Neural cell (in vitro differentiated cells): ENCODE data around the gene PAX8. TPM values are rescaled to one million over a fixed set of nuclear protein-coding genes. Genes with fewer than 3 reads are reported as not detected.

Source experiments
- H2AFZ ChIP-seq: fragments of 200-600, 300-800 bp; sonication (generic), shearing (Covaris generic); 2 replicates; pipeline ENCODE4 v1.6.0; 2014; ENCODE audit warnings: low read depth, mild to moderate bottlenecking, antibody characterized with exemption, low read length, moderate library complexity
- H3F3A ChIP-seq: fragments of 200-600 bp; shearing (Covaris generic); 2 replicates; pipeline ENCODE4 v1.6.1; 2016; ENCODE audit warnings: mild to moderate bottlenecking, moderate library complexity, mixed read lengths, antibody characterized with exemption, low read length; ENCODE audit not compliant: insufficient read depth, poor library complexity, severe bottlenecking
- H3K27ac ChIP-seq: fragments of 200-600, 300-800 bp; sonication (generic), shearing (Covaris generic); 2 replicates; pipeline ENCODE4 v1.5.1; 2014; ENCODE audit warnings: mild to moderate bottlenecking, low read length, moderate library complexity
- H3K27me3 ChIP-seq: fragments of 300-800, 200-600 bp; sonication (generic), shearing (Covaris generic); 2 replicates; pipeline ENCODE4 v1.6.0; 2014; ENCODE audit warnings: mild to moderate bottlenecking, low read depth, low read length, moderate library complexity; ENCODE audit not compliant: insufficient read depth
- H3K36me3 ChIP-seq: fragments of 300-800, 200-600 bp; sonication (generic), shearing (Covaris generic); 2 replicates; pipeline ENCODE4 v1.5.1; 2014; ENCODE audit warnings: mild to moderate bottlenecking, antibody characterized with exemption, low read length, moderate library complexity; ENCODE audit not compliant: insufficient read depth
- H3K4me2 ChIP-seq: fragments of 300-800, 200-600 bp; sonication (generic), shearing (Covaris generic); 2 replicates; pipeline ENCODE4 v1.6.0; 2014; ENCODE audit warnings: mild to moderate bottlenecking, low read length
- H3K4me3 ChIP-seq: fragments of 300-800, 200-600 bp; sonication (generic), shearing (Covaris generic); 2 replicates; pipeline ENCODE4 v1.5.1; 2014; ENCODE audit warnings: mild to moderate bottlenecking, low read length, moderate library complexity
- H3K79me2 ChIP-seq: fragments of 200-600 bp; shearing (Covaris generic); replicated peaks from 2 replicates; pipeline ENCODE4 v1.6.0; 2014; ENCODE audit warnings: mild to moderate bottlenecking, low read length, moderate library complexity; ENCODE audit not compliant: insufficient read depth
- H3K9ac ChIP-seq: fragments of 300-800, 200-600 bp; sonication (generic), shearing (Covaris generic); 2 replicates; pipeline ENCODE4 v1.6.1; 2016; ENCODE audit warnings: mild to moderate bottlenecking, low read length, mixed read lengths
- H3K9me2 ChIP-seq: fragments of 200-600 bp; shearing (Covaris generic); 2 replicates; pipeline ENCODE4 v1.6.1; 2016; ENCODE audit warnings: mild to moderate bottlenecking, low read length, mixed read lengths; ENCODE audit not compliant: insufficient read depth
- H3K9me3 ChIP-seq: fragments of 200-600, 300-800 bp; sonication (generic), shearing (Covaris generic); 2 replicates; pipeline ENCODE4 v1.6.1; 2016; ENCODE audit warnings: mild to moderate bottlenecking, mixed run types, low read length, moderate library complexity, mixed read lengths
- H4K20me1 ChIP-seq: fragments of 200-600 bp; shearing (Covaris generic); 2 replicates; pipeline ENCODE4 v1.6.1; 2016; ENCODE audit warnings: mild to moderate bottlenecking, mixed run types; ENCODE audit not compliant: insufficient read depth
- CTCF ChIP-seq: fragments of 450-650 bp; IDR thresholded peaks from 2 replicates; pipeline ENCODE4 v1.5.1; 2014; ENCODE audit warnings: antibody characterized with exemption, mild to moderate bottlenecking, moderate library complexity; ENCODE audit not compliant: poor library complexity, severe bottlenecking
- EP300 ChIP-seq: fragments of 450-650 bp; conservative IDR thresholded peaks from 2 replicates; pipeline ENCODE4 v1.6.1; 2014; ENCODE audit warnings: antibody characterized with exemption, mild to moderate bottlenecking, moderate library complexity; ENCODE audit not compliant: poor library complexity, severe bottlenecking
- EZH2 ChIP-seq: fragments of 200-600, 300-800 bp; shearing (Covaris generic), sonication (generic); IDR thresholded peaks from 2 replicates; pipeline ENCODE4 v1.6.1; 2014; ENCODE audit warnings: antibody characterized with exemption, low read length, borderline replicate concordance, mild to moderate bottlenecking; ENCODE audit not compliant: insufficient read depth, poor library complexity, severe bottlenecking
- MXI1 ChIP-seq: fragments of 450-650 bp; conservative IDR thresholded peaks from 2 replicates; pipeline ENCODE4 v1.6.1; 2014; ENCODE audit warnings: antibody characterized with exemption, mild to moderate bottlenecking; ENCODE audit not compliant: poor library complexity, severe bottlenecking
- POLR2AphosphoS5 ChIP-seq: IDR thresholded peaks from 2 replicates; pipeline ENCODE4 v1.6.1; 2012
- RAD21 ChIP-seq: fragments of 450-650 bp; conservative IDR thresholded peaks from 2 replicates; pipeline ENCODE4 v1.6.1; 2014; ENCODE audit warnings: antibody characterized with exemption, mild to moderate bottlenecking, moderate library complexity
- REST ChIP-seq: IDR thresholded peaks from 2 replicates; pipeline ENCODE4 v1.6.1; 2012; ENCODE audit warnings: borderline replicate concordance
- SMC3 ChIP-seq: fragments of 450-650 bp; conservative IDR thresholded peaks from 2 replicates; pipeline ENCODE4 v1.6.1; 2014; ENCODE audit warnings: antibody characterized with exemption, mild to moderate bottlenecking, moderate library complexity; ENCODE audit not compliant: poor library complexity
- TAF1 ChIP-seq: IDR thresholded peaks from 2 replicates; pipeline ENCODE4 v1.6.1; 2012; ENCODE audit warnings: low read depth
- polyA plus RNA-seq: library from polyadenylated mRNA; depleted of rRNA; stranded (reverse); fragments of >200 nt; gene quantifications from 2 replicates; pipeline ENCODE4 v1.2.3, GENCODE V29; 2014

Gene PAX8
- polyA plus RNA-seq, 1 donor from 2014 or later = not detected

- no peak overlapping the region for H2AFZ ChIP-seq
- no peaks in the 10 kb centered on the region for H3K79me2 ChIP-seq
- no peaks in the 10 kb centered on the region for H4K20me1 ChIP-seq
- no peaks in the 10 kb centered on the region for H3K36me3 ChIP-seq
- H3F3A ChIP-seq = no peaks in the 10 kb centered on the region
- H3K9me2 ChIP-seq = no peaks in the 10 kb centered on the region
- no peaks in the 10 kb centered on the region for H3K27me3 ChIP-seq
- H3K27ac ChIP-seq = no peak overlapping the region
- no peak for TF ChIP-seq EZH2
- no peak for TF ChIP-seq RAD21
- TF ChIP-seq POLR2AphosphoS5 = no peak
- TF ChIP-seq TAF1 = no peak
- TF ChIP-seq SMC3 = no peak
- no peak for TF ChIP-seq EP300
- TF ChIP-seq REST = no peak
- TF ChIP-seq MXI1 = no peak
- TF ChIP-seq CTCF = no peak
- H3K4me3 ChIP-seq = no peak overlapping the region
- H3K9me3 ChIP-seq = no peaks in the 10 kb centered on the region
- no peak overlapping the region for H3K9ac ChIP-seq
- H3K4me2 ChIP-seq = no peak overlapping the region
Measured at GRCh38 chr2:113220970-113221708, 57.6 kb downstream of the PAX8 start.

- no peaks in the 10 kb centered on the region for H3K27me3 ChIP-seq
- no peak overlapping the region for H3K27ac ChIP-seq
- no peak overlapping the region for H3K9ac ChIP-seq
- no peaks in the 10 kb centered on the region for H3K36me3 ChIP-seq
- no peaks in the 10 kb centered on the region for H3K79me2 ChIP-seq
- no peaks in the 10 kb centered on the region for H3K9me2 ChIP-seq
- H3K9me3 ChIP-seq = no peaks in the 10 kb centered on the region
- H4K20me1 ChIP-seq = no peaks in the 10 kb centered on the region
- H3K4me3 ChIP-seq = no peak overlapping the region
- H3F3A ChIP-seq = no peaks in the 10 kb centered on the region
- TF ChIP-seq RAD21 (no peak), REST (no peak), TAF1 (no peak), EZH2 (no peak), SMC3 (no peak), EP300 (no peak), CTCF (no peak), POLR2AphosphoS5 (no peak), MXI1 (no peak)
- H2AFZ ChIP-seq = no peak overlapping the region
- no peak overlapping the region for H3K4me2 ChIP-seq
Measured at GRCh38 chr2:113219889-113220641, 58.7 kb downstream of the PAX8 start.
